Uterus (tissue), 2 donors: ENCODE results near the gene FBXO22.
"Not testable (repeated sequence)": the region's sequence is repeated elsewhere in the genome, so short reads cannot be mapped to it uniquely, and the experiment has no call there.

Source experiments
- CTCF ChIP-seq, 4 experiments: fragments of 200-600 bp in 2 of 4; fragments of 450-650 bp in 2 of 4; sonication (generic) in 2 of 4; IDR thresholded peaks; one replicate each; pipeline ENCODE4 v1.5.1; 2016 to 2019; ENCODE audit warnings: antibody characterized with exemption in 4 of 4, mild to moderate bottlenecking in 2 of 4, moderate library complexity in 1 of 4
- POLR2A ChIP-seq, 2 donors: fragments of 450-650 bp; IDR thresholded peaks; one replicate each; pipeline ENCODE4 v1.6.1; 2016; ENCODE audit warnings: antibody characterized with exemption in 2 of 2, mild to moderate bottlenecking in 1 of 2, moderate library complexity in 1 of 2

- not testable (repeated sequence) for TF ChIP-seq CTCF, POLR2A (IDR thresholded peaks at IDR 0.05)
Observed at GRCh38 chr15:75976766-75977165, 73.1 kb downstream of the FBXO22 start.
